HG03558 (cell line): Measurements from ENCODE around the gene FAM89B.

Source experiments
- ATAC-seq: cut with Tn5 transposase; IDR thresholded peaks from one replicate; pipeline ENCODE4 v1.9.1; 2021; ENCODE audit warnings: moderate number of reproducible peaks; ENCODE audit not compliant: unreplicated experiment; ENCODE audit errors: extremely low read depth

FAM89B gene

DNA sequence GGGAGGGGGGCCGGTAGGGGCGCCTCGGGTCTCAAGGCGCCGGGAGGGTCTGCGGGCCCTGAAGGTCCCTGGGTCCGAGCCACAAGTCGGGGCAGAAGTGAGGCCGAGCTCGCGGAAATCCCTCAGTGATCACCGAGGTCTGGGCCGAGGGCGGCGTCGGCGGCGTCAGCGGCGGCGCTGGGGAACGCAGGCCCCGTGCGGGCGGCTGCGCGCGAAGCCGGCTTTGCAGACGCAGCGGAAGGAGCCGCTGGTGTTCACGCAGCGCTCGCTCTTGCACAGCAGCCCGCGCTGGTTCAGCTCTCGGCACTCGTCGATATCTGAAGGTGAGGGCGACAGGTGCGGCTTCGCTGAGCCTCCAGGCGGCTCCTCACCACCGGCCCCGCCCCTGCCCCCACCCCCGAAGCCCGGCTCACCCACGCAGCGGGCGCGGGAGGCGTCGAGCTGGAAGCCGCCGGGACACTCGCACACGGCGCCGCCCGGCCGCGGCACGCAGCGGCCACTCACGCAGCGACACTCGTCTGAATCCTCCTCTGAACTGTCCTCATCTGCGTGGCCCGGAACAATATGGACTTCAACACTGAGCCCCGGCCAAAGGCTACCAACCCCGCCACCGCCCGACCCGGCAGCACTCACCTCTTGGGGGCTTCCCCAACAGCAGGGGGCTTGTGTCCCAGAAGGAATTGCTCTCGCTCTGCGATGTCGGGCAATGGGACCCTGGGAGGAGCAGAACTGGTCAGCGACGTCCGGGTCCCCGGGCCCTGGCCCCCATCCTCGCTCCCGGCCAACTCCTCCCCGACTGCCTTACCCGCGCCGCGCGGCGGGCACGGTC is 33.2 kb upstream of the FAM89B start:
- no peak for ATAC-seq

DNA sequence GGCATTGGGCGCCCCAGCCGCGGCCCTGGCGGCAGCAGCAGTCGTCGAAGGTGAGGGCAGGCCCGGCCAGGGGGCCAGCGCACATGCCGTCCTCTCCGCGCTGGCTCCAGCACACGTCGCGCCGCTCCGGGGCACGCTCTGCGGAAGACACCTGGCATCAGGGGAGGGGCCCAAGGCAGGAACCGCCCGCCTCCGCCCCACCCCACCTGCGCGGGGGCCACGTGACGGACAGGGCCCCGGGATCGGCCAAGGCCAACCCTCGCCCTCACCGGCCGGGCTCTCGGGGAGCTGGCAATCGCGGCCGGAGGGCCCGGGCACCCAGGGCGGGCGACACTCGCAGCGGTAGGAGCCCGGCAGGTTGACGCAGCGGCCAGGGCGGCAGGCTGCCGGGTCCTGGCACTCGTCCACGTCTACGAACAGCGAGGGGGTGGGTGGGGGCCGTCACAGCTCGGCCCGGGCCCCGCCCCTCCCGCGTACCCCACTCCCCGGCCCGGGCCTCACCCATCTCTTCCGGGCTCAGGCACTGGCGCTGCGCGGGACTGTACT is 32.5 kb upstream of the FAM89B start:
- ATAC-seq: no peak

DNA sequence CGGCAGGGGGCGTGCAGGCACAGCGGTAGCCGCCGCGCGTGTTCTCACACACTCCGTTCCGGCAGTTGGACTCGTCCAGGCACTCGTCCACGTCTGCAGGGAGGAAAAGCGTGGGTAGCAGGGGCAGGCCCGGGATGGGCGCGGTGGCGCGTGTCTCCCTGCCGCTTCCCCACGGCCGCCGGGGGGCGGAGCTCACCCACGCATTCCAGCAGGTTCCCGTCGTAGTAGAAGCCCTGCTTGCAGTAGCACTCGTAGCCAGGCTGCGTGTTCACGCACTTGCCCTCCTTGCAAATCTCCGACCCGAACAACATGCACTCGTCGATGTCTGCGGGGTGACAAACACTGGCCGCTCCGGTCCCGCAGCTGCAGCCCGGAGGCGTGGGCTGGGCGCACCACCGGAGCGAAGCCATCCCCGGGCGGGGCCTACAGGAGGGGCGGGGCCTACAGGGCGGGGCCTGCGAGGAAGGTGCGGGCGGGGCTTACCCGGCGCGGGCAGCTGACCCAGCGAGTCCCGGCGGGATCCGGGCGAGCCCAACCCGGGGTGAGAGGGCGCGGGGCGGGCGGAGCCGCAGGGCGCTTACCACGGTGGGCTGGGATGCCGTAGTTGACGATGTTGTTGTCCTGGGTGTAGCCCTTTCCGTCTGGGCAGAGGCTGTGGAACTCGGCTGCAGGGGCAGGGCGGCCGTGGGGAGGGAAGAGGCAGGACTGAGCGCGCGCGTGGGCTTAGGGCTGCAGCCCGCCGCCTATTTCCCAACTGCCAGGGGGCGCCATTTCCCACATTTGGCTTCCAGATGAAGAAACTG is 31.8 kb upstream of the FAM89B start:
- no peak for ATAC-seq

DNA sequence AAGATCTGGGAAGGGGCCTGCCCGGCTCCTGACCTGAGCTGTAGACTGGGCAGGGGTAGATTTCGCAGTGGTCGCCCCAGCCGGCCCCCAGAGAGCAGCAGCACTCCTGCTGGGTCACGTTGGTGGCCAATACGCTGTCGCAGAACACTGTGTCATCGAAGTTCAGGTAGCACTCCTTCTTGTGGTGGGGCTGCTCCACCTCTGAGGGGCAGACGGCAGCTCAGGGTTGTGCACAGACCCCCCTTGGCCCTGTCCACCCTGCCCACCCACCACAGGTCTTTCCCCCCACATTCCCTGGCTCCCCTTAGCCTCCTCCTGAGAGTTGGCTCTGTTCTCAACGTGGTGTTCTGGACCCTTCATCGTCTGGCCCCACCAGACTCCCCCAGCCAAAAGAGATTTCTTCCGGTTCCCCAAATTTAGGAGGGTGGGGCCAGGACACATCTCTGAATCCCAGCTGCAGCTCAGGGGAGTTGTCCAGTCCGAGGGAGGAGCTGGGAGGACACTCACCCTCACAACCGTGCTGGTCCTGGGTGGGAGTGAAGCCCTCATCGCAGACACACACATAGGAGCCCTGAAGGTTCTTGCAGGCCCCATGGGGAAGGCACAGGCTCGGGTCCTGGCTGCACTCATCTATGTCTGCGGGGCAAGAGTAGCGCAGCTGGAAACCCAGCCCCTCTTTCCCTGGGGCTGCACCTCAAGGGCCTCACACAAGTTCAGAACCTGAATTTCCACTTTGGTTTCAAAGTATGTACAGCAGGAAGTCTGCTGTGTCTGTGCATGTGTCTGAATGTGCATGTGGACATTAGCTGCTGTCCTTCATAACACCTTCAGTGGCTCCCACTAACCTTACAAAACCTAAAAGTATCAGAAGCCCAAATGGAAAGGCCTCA is 31.0 kb upstream of the FAM89B start:
- ATAC-seq: no peak

DNA sequence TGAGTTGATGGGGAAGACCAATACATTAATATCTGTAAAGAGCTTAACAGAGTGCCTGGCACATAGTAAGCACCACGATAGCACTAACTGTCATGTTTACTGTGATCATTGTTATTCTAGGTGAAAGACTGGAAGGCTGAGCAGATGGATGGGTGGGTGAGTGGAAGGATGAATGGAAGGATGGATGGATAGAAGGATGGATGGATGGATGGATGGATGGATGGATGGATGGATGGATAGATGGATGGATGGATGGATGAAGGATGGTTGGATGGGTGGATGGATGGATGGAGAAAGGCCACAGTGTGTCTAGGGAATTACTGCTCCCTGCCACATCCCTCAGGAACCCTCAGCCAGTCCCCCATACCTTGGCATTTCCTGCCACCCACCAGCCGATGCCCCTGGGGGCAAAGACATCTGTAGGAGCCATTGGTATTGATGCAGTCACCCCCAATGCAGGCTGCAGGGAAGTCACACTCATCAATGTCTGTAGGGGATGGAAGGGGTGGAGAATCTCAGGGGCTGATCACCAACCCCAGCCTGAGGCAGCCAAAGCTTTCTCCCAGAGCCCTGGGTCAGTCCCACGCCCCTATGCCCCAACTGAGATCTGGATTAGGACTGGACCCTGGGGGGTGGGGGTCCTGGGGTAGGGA is 29.5 kb upstream of the FAM89B start:
- no peak for ATAC-seq

DNA sequence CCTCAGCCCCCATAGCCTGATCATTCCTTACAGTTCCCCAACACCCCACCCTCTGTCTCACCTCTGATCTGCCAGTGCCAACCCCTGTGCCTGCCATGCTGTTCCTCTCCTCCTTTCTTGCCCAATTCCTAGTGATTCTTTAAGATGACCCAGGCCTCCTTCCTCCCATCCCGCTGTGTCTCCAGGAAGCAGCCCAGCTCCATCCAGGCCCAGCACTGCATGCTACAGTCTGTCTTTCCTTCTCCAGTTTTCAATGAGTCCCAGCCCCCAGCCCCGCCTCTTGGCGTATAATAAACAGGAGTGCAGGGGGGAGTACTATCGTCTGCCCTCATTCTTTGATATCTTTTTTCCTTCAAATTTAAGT is 26.5 kb upstream of the FAM89B start:
- no peak for ATAC-seq

DNA sequence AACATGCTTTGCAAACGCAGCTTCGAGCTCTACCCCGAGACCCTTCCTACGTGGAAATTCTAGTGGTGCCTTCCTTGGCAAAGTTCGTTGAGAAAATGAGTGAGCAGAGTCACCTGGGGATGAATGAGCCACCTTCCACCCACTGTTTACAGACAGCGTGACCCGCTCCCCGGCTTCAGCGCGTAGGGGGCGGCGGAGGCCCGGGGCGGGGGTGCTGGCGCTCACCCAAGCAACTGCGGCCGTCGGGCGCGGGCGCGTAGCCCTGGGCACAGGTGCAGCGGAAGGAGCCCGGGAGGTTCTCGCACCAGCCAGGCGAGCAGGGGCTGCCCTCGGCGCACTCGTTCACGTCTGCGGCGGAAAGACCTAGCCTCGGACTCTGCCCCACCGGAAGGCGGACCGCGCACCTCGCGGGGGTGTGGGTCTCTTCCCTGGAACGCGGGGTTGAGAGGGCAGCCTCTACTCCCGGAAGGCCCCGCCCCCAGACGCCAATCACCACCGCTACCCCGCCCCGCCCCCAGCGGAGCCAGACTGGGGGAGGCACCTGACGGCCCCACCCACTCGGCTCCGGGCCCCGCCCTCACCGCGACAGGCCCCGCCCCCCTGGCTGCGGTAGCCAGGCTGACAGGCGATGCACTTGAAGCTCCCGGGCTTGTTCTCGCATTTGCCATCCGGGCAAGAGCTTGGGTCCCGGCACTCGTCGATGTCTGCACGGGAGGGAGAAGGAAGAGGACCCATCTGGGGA is 25.9 kb upstream of the FAM89B start:
- ATAC-seq: peak; percentile 37

DNA sequence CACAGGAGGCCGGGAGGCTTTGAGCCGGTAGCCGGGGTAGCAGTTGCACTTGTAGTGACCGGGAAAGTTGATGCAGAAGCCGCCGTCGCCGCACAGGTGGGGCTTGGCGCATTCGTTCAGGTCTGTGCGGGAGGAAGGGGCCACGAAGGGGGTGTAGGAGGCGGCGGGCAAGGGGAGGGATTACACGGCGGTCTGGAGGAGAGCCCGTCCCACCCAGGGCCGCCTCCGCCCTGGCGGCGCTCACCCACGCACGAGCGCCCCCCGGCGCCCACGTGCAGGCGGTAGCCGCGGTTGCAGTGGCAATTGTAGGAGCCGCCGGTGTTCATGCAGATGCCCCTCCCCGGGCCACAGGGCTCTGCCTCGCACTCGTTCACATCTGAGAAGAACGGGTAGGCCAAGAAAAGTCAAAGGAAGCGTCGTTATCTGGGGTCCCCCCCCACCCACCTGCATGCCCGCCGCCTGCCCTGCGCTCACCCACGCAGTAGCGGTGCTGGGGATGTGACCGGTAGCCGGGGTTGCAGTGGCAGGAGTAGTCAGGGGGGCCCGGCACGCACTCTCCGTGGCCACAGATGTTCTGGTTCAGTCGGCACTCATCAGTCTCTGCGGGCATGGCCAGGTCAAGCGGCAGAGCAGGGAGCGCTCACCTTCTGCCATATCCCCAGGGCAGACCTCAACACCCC is 24.8 kb upstream of the FAM89B start:
- ATAC-seq: no peak

DNA sequence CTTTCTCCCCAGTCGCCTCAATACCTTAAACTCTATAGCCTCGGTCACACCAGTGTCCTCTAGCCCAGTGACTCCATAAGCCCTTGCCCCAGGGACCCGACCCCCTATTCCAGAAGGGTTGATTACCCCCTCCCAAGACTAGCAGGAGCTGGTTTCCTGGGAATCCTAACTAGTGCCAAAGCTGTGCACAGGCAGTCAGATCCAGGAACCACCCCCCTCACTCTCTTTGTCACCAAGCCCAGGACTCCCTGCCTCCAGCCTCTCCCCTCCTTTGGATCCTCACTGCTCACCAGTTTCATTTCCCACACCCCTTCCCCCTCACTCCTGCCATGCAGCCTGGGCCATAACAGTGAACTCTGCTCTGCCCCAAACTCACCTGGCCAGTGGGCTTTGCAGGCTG is 23.9 kb upstream of the FAM89B start:
- no peak for ATAC-seq

DNA sequence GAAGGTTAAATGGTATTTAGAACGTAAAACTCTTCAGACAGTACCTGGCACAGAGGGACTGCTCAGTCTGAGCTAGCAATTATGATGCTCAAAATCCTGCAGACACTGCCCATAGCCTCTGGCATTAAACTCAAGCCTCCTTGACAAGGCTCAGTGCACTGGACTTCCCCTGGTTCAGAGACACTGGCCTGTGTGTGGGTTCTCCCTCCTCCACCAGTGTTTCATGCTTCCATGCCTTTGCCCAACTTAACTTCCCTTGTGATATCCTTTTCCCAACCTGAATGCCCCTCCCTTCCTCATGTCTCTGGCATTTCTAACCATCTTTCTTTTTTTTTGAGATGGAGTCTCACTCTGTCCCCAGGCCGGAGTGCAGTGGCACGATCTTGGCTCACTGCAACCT is 23.2 kb upstream of the FAM89B start:
- no peak for ATAC-seq

DNA sequence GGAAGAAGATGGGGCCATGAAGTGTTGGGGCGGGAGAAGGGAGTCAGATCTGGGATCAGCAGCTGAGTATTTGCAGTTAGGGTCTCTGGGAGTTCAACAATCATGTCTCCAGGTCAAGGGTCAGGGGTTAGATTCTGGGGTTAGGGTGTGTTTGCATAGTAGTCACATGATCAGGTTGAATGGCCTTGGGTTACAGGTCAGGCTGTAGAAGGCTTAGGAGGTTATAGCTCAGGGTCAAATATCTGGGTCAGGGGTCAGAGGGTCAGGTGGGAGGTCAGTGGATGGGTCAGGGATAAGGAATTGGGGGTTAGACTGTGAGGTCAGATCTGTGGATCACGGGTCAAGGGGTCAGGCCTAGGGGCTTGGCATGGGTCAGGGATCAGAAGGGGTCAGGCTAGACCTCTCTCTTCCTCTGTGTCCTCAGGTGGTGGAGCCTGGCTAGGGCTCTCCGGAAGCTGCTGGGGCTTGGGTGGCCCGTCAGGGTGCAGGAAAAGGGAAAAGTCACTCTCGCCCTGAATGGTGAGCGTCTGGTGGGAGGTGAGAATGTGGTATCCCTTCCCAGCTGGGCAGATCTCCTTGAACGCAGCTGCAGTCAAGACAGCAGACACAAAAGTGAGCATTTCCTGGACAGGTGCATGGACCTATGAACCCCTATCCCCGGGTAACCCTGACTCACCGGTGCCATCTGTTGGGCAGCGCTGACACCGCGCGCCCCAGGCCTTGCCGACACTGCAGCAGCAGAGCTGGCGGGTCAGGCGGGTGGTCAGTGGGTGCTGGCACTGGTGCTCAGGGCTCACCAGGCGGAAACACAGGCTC is 20.6 kb upstream of the FAM89B start:
- no peak for ATAC-seq

DNA sequence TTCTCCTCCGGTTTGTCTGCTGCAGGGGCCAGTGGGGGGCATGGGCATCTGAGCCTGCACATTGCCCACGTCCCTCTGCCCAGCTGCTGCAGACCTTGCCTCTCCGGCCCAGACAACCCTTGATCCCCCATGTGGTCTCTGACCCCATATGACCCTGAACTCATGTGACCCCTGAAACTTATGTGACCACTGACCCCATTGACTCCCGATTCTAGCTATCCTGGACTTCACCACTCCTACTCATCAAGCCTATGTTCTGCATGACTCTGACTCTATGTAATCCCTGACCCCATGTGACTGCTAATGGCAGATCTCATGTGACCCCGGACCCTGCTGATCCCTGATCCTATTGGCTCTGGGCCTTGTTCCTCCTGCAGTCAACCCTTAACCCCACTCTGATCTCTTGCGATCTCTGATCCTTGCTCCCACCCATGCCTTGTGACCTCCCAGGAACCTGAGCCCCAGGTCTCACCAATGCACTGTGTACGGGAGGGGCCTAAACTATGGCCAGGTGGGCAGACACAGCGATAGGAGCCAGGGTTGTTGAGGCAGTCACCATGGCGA is 19.9 kb upstream of the FAM89B start:
- no peak for ATAC-seq

DNA sequence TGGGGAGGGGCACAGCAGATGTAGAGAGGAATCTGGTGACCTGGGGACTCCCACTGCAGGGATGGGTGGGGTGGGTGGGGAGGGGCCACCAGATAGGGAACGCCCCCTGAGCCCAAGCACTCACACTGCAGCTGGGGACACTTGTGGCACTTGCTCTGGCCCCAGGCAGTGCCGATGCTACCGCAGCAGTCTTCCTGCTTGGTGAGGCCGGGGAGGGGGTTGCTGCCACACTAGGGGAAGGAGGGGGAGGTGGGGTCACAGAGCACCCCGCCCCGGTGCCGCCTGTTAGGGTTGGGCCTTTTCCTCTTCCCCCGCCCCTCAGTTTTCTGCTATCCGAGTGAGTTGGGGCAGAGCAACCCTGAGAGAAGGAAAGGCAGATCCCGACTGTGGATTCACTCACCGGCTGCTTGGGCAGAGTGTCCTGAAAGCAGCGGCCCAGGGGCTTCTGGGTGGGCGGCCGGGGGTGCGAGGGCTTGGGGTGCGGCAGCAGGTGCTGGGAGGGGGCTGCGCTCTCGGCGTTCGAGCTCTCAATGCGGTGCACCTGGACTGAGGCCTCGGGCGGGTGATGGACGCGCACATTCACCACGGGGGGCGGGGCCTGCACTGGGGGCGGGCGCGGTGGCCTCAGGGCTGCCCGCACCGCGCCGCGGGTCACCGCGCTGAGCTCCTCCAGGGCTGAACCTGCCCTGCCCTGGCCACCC is 18.9 kb upstream of the FAM89B start:
- ATAC-seq: no peak

DNA sequence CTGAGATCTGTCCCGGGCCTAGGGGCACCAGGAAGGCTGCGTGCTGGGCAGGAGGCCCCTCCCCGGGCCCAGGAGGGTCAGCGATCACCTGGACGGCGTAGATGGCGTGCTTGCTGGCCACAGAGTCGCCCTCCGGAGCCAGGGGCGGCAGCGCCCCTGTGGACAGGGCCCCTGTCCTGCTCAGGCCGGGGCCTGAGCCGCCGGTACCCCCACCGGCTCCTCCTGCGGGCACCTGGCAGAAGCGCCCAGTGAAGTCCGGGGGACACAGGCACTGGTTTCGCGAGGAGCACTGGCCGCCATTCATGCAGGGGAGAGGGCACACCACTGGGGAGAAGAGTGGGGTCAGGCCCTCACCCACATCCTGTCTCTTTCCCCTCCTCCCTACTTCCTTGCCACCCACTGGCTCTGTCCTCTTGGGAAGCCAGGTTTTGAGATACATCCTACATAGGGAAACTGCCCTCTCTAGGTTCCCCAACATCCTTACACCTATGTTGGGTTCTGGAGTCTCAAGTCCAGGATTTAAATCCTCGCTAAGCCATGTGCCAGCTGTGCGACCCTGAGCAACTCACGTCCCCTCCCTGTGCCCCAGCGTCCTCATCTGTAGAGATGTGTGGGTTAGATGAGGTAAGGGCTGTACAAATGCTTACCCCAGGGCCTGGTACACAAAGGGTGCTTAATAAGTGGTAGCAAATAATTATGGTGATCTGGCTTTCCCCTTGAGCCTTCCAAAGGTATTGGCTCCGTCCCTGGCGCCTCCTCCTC is 18.1 kb upstream of the FAM89B start:
- no peak for ATAC-seq

DNA sequence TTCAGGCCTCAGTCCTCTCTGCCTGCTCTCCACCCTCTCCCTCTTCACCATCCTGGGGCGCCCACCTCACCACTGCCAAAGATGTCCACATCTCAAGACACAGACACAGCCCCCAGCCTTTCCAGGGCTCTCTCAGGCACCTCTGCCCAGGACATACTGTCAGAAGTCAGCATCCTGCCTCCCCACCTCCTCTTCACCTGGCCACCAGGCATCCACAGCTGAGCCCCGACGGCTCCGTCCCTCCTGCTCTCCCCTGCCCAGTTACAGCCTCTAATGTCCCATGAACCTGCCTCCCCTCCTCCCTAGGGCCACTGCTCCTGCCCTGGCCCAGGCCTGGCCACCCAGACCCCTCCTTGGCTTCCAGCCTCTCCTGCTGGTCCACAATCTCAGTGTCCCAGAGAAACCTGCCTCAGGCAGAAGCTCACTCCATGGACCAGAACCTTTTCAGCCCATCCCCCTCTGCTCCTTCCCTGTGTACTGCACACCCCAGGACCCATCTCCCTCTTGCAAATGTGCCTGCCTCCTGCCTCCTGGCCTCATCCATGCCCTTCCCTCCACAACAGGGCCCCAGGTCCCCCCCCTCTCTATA is 17.4 kb upstream of the FAM89B start:
- no peak for ATAC-seq

DNA sequence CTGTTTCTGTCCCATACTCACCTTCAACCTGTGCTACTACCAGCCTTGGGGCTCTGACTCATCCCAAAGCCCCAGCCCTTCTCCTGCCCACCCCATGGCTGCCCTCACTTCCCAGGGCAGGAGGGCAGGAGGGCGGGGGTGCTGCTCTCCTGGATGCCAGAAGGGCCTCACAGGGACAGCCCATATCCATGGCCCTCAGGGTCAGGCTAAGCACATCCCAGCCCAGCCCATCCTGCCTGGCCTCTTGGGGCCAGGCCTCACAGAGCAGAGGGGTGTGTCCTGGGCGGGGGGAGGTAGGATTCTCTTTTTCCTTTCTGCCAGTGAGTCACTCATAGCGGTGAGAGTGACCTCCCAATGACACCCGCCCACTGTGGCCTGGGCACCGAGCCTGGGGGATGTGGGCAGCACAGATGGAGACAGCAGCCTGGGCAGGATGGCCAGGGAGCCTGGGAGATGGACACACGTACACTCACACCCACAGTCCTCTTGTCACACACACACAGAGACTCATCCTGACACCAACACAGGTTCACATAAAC is 16.6 kb upstream of the FAM89B start:
- ATAC-seq: no peak
